IPS-18a (cell line): ENCODE data around the gene KLHL28.

Source experiments
- H3K27ac ChIP-seq: one replicate; pipeline ENCODE4 v1.5.1; 2013; ENCODE audit warnings: low read length
- H3K27me3 ChIP-seq: one replicate; pipeline ENCODE4 v1.6.1; 2013; ENCODE audit warnings: mild to moderate bottlenecking, low read length; ENCODE audit not compliant: control insufficient read depth, insufficient read depth
- H3K36me3 ChIP-seq: one replicate; pipeline ENCODE4 v1.6.1; 2013; ENCODE audit warnings: low read depth, low read length; ENCODE audit not compliant: control insufficient read depth
- H3K4me1 ChIP-seq: one replicate; pipeline ENCODE4 v1.6.1; 2013; ENCODE audit warnings: low read depth, low read length; ENCODE audit not compliant: control insufficient read depth
- H3K4me3 ChIP-seq: one replicate; pipeline ENCODE4 v1.5.1; 2013; ENCODE audit warnings: low read length
- H3K9ac ChIP-seq: one replicate; pipeline ENCODE4 v1.6.1; 2013; ENCODE audit warnings: mild to moderate bottlenecking, low read length, moderate library complexity
- H3K9me3 ChIP-seq: one replicate; pipeline ENCODE4 v1.6.1; 2013; ENCODE audit warnings: low read depth, low read length; ENCODE audit not compliant: control insufficient read depth

The KLHL28 gene

GRCh38 chr14:44937547-44937946 lies 24.2 kb downstream of the KLHL28 start:
- Histone ChIP-seq H3K9ac (no peak overlapping the region), H3K9me3 (no peaks in the 10 kb centered on the region), H3K4me3 (no peak overlapping the region), H3K27ac (no peak overlapping the region), H3K4me1 (no peaks in the 10 kb centered on the region), H3K27me3 (no peaks in the 10 kb centered on the region), H3K36me3 (no peaks in the 10 kb centered on the region)

DNA sequence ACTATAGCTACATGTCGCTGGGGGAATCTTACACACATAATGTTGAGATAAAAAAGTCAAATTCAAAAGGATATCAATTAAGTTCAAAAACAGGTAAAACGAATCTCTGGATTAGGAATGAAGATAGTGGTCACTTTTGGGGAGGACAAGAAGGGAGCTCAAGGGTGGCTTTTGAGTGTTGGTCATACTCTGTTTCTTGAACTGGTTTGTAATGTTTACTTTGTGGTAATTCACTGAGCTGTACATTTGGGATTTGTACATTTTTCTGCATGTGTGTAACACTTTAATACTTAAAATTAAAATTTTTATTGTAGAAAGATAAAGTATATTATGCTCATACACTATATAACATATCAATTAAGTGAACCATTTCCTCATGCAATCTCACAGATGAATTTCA lies 26.6 kb downstream of the KLHL28 start:
- Histone ChIP-seq H3K27me3 (no peaks in the 10 kb centered on the region), H3K36me3 (no peaks in the 10 kb centered on the region), H3K4me1 (no peaks in the 10 kb centered on the region), H3K4me3 (no peak overlapping the region), H3K9ac (no peak overlapping the region), H3K9me3 (no peaks in the 10 kb centered on the region), H3K27ac (no peak overlapping the region)

GRCh38 chr14:44928793-44929192 lies 33.0 kb downstream of the KLHL28 start:
- Histone ChIP-seq H3K4me1 (no peaks in the 10 kb centered on the region), H3K27me3 (no peaks in the 10 kb centered on the region), H3K4me3 (no peak overlapping the region), H3K9ac (no peak overlapping the region), H3K36me3 (no peaks in the 10 kb centered on the region), H3K9me3 (no peaks in the 10 kb centered on the region), H3K27ac (no peak overlapping the region)

GRCh38 chr14:44914849-44915248 lies 46.9 kb downstream of the KLHL28 start:
- H3K27me3 ChIP-seq = no peaks in the 10 kb centered on the region
- no peaks in the 10 kb centered on the region for H3K36me3 ChIP-seq
- no peak overlapping the region for H3K27ac ChIP-seq
- H3K4me1 ChIP-seq = peaks cover 7% of the 10 kb centered on the region
- H3K9ac ChIP-seq = no peak overlapping the region
- H3K9me3 ChIP-seq = no peaks in the 10 kb centered on the region
- H3K4me3 ChIP-seq = no peak overlapping the region

DNA sequence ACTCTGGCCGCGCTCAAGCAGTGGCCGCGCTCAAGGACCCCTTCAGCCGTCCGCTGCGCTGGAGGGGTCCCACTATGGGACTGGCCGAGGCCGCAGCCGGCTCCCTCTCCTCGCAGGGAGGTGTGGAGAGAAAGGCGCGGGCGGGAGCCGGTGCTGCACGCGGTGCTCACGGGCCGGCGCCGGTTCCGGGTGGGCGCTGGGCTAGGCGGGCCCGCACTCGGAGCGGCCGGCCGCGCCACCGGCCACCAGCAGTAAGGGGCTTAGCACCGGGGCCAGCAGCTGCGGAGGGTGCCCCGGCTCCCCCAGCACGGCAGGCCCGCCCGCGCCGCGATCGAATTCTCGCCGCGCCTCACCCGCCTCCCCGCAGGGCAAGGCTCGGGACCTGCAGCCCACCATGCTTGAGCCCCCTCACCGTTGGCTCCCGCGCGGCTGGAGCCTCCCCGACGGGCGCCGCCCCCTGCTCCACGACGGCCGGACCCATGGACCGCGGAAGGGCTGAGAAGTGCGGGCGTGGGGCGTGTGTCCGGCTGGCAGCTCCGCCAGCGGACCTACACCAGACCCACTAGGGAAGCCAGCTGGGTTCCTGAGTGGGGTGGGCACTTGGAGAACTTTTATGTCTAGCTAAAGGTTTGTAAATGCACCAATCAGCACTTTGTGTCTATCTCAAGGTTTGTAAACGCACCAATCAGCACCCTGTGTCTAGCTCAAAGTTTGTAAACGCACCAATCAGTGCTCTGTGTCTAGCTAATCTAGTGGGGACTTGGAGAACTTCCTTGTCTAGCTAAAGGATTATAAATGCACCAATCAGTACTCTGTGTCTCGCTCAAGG lies 49.5 kb downstream of the KLHL28 start:
- Histone ChIP-seq H3K36me3 (no peaks in the 10 kb centered on the region), H3K9ac (no peak overlapping the region), H3K4me1 (peaks cover 7% of the 10 kb centered on the region), H3K9me3 (no peaks in the 10 kb centered on the region), H3K4me3 (no peak overlapping the region), H3K27me3 (no peaks in the 10 kb centered on the region), H3K27ac (no peak overlapping the region)

DNA sequence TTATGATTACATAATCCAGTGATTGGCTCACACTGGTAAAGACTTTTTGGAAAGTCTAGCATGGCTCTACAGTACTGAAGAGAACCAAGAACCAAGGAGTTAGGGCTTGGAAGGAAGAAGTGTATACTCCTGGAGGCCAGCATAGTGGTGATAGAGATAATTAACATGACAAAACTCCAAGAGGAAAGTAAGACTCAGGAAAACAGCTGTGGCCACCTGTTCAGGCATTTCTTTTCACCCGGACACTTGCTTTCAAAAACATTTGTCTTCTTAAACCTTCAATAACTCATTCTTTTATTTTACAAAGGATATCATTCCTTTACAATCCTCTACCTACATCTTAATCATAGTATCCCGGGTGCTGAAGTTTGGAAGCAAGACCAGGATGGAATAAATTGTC lies 50.9 kb downstream of the KLHL28 start:
- Histone ChIP-seq H3K9me3 (no peaks in the 10 kb centered on the region), H3K36me3 (no peaks in the 10 kb centered on the region), H3K4me1 (peaks cover 7% of the 10 kb centered on the region), H3K9ac (no peak overlapping the region), H3K27me3 (no peaks in the 10 kb centered on the region), H3K27ac (no peak overlapping the region), H3K4me3 (no peak overlapping the region)

- no peak overlapping the region for H3K9ac ChIP-seq
- no peak overlapping the region for H3K4me3 ChIP-seq
- no peaks in the 10 kb centered on the region for H3K36me3 ChIP-seq
- no peaks in the 10 kb centered on the region for H3K9me3 ChIP-seq
- no peak overlapping the region for H3K27ac ChIP-seq
- peaks cover 8% of the 10 kb centered on the region for H3K4me1 ChIP-seq
- H3K27me3 ChIP-seq = no peaks in the 10 kb centered on the region
Observed at GRCh38 chr14:44901696-44902095, 60.1 kb downstream of the KLHL28 start.

DNA sequence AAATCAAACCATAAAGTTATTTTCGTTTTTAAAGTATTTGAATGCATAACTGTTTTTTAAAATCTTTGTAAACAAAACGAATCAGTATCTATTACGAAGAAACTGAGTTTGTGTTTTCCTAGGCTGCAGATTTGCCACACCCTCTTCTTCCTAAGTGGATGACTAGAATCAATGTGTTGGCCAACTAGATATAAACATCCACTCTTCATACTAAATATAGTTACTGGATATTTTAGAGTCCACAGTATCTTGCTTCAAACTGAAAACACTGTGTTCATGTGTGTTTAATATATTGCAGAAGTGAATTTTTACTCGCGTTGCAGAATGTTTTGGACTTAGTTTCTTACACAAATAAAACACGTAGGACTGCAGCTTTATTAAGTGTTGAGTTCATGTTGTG lies 63.2 kb downstream of the KLHL28 start:
- Histone ChIP-seq H3K9ac (peak overlapping the region; percentile 76), H3K36me3 (no peaks in the 10 kb centered on the region), H3K4me3 (peak overlapping the region; percentile 76), H3K27me3 (no peaks in the 10 kb centered on the region), H3K9me3 (no peaks in the 10 kb centered on the region), H3K27ac (no peak overlapping the region), H3K4me1 (peaks cover 8% of the 10 kb centered on the region)

DNA sequence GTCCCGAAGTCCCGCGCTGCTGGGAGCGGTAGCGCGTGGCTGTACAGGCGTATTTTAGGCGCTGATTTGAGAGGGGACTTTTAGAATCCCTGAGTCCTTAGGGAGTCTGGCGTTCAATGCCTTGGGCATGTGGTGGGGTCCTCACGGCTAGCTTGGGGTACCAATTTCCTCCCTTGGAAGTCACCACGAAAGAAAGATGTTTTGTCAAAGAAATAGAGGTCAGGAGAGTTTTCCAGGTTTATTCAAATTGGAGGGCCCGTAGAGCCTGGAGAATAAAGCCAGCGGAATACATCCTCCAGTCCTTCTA lies 63.9 kb downstream of the KLHL28 start:
- Histone ChIP-seq H3K4me3 (peak overlapping the region; percentile 76), H3K27me3 (no peaks in the 10 kb centered on the region), H3K27ac (no peak overlapping the region), H3K9me3 (no peaks in the 10 kb centered on the region), H3K9ac (peak overlapping the region; percentile 76), H3K4me1 (peaks cover 8% of the 10 kb centered on the region), H3K36me3 (no peaks in the 10 kb centered on the region)

GRCh38 chr14:44897041-44897844 lies 64.5 kb downstream of the KLHL28 start:
- peak overlapping the region; percentile 76 for H3K4me3 ChIP-seq
- H3K27ac ChIP-seq = no peak overlapping the region
- H3K9ac ChIP-seq = peak overlapping the region; percentile 76
- no peaks in the 10 kb centered on the region for H3K27me3 ChIP-seq
- H3K4me1 ChIP-seq = peaks cover 8% of the 10 kb centered on the region
- no peaks in the 10 kb centered on the region for H3K36me3 ChIP-seq
- no peaks in the 10 kb centered on the region for H3K9me3 ChIP-seq

GRCh38 chr14:44896275-44897040 lies 65.3 kb downstream of the KLHL28 start:
- Histone ChIP-seq H3K27me3 (no peaks in the 10 kb centered on the region), H3K9ac (no peak overlapping the region), H3K36me3 (no peaks in the 10 kb centered on the region), H3K27ac (no peak overlapping the region), H3K4me3 (peak overlapping the region; percentile 76), H3K9me3 (no peaks in the 10 kb centered on the region), H3K4me1 (peaks cover 8% of the 10 kb centered on the region)
